HPDE6-E6E7 (cell line): ENCODE data around the gene WDR33.

ENCODE experiments used
- DNase-seq: peaks from one replicate; pipeline ENCODE4 v3.0.0; 2011; ENCODE audit warnings: missing footprints; ENCODE audit errors: extremely low spot score

The WDR33 gene

GRCh38 chr2:127695491-127696472 lies 115.2 kb downstream of the WDR33 start:
- no peak for DNase-seq

GRCh38 chr2:127694986-127695385 lies 116.0 kb downstream of the WDR33 start:
- DNase-seq: no peak

GRCh38 chr2:127690696-127691095 lies 120.3 kb downstream of the WDR33 start:
- DNase-seq: no peak

- no peak for DNase-seq
Measured at GRCh38 chr2:127688405-127688804, 122.6 kb downstream of the WDR33 start.

- DNase-seq: no peak
Measured at GRCh38 chr2:127685410-127686080, 125.4 kb downstream of the WDR33 start.

GRCh38 chr2:127683757-127684156 lies 127.2 kb downstream of the WDR33 start:
- no peak for DNase-seq

- no peak for DNase-seq
Measured at GRCh38 chr2:127683056-127683455, 127.9 kb downstream of the WDR33 start.

- DNase-seq: no peak
Measured at GRCh38 chr2:127681976-127682857, 128.8 kb downstream of the WDR33 start.

- DNase-seq: no peak
Measured at GRCh38 chr2:127681288-127681804, 129.6 kb downstream of the WDR33 start.

- no peak for DNase-seq
Measured at GRCh38 chr2:127680706-127681287, 130.2 kb downstream of the WDR33 start.

- DNase-seq: no peak
Measured at GRCh38 chr2:127679680-127680361, 131.2 kb downstream of the WDR33 start.

- no peak for DNase-seq
Measured at GRCh38 chr2:127678991-127679390, 132.0 kb downstream of the WDR33 start.

GRCh38 chr2:127678531-127678930 lies 132.4 kb downstream of the WDR33 start:
- no peak for DNase-seq

- DNase-seq: no peak
Measured at GRCh38 chr2:127676906-127677305, 134.1 kb downstream of the WDR33 start.

GRCh38 chr2:127675331-127676261 lies 135.4 kb downstream of the WDR33 start, which contains the start of gene LIMS2:
Gene LIMS2 (minus strand): TSS chr2:127675530. CDS start chr2:127675024, 506 bp downstream.
- no peak for DNase-seq

- DNase-seq: no peak
Measured at GRCh38 chr2:127674241-127675209, 136.4 kb downstream of the WDR33 start.

GRCh38 chr2:127673291-127674069 lies 137.5 kb downstream of the WDR33 start:
- no peak for DNase-seq
